HG02870 (cell line): ENCODE measurements around the gene BARX2.

Experiments
- ATAC-seq: cut with Tn5 transposase; IDR thresholded peaks from one replicate; pipeline ENCODE4 v1.9.1; 2021; ENCODE audit warnings: mild to moderate bottlenecking, moderate library complexity; ENCODE audit not compliant: unreplicated experiment

The BARX2 gene

GRCh38 chr11:129493746-129494145 is 118.1 kb downstream of the BARX2 start:
- ATAC-seq: no peak
